B cell (primary cell): ENCODE results near the gene NATD1.

Experiments used
- EZH2 ChIP-seq: IDR thresholded peaks from 2 replicates; pipeline ENCODE4 v1.6.1; 2012; ENCODE audit warnings: borderline replicate concordance, low read depth, mild to moderate bottlenecking, moderate library complexity, low read length; ENCODE audit not compliant: insufficient read depth, poor library complexity, severe bottlenecking
- TF ChIP-seq, protein P1 (sequence below): fragments of 200-600 bp; IDR thresholded peaks from one replicate; pipeline ENCODE4 v1.8.0; 2022; ENCODE audit warnings: antibody characterized with exemption, mild to moderate bottlenecking

DNA sequence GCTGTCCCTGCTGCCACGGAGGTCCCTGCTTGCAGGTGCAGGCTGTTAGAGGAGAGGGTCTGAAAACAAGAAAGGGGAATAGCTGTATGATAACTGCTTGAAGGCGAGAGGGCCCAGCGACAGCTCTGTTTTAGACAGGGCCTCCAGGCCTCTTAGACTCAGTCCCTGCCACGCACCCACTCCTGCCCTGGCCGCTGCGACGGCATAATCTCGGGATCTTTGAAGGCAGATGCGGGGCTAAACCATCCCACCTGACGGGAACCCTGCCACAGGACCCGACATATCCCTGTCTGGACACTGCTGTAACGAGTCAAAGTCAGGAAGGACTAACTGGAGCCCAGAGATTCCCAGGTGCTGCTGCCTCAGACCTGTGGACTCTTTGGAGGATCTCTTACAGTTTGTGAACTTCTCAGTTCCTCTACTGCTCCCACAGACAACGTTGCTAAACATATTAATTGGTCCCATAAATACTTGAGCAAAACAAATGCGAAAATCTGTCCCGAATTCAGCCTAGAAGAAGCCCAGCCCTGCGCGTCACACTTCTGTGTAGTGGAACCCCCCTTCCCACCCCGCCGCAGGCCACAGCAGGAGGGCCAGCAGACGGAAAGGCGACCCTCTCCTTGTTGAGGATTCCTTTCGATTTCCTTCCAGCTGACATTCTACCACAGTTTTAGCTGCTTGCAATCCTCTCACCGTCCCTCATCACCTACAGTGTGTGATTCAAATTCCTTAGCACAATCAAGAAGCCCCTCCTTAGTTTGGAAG lies 38.3 kb downstream of the NATD1 start:
- TF ChIP-seq, protein P1, sequence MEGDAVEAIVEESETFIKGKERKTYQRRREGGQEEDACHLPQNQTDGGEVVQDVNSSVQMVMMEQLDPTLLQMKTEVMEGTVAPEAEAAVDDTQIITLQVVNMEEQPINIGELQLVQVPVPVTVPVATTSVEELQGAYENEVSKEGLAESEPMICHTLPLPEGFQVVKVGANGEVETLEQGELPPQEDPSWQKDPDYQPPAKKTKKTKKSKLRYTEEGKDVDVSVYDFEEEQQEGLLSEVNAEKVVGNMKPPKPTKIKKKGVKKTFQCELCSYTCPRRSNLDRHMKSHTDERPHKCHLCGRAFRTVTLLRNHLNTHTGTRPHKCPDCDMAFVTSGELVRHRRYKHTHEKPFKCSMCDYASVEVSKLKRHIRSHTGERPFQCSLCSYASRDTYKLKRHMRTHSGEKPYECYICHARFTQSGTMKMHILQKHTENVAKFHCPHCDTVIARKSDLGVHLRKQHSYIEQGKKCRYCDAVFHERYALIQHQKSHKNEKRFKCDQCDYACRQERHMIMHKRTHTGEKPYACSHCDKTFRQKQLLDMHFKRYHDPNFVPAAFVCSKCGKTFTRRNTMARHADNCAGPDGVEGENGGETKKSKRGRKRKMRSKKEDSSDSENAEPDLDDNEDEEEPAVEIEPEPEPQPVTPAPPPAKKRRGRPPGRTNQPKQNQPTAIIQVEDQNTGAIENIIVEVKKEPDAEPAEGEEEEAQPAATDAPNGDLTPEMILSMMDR = no peak
- TF ChIP-seq EZH2 = no peak
